Panc1 (cell line): Measurements from ENCODE around the gene WDR27. TPM values are rescaled to one million over a fixed set of nuclear protein-coding genes. Genes with fewer than 3 reads are reported as not detected.
A peak's percentile ranks its signal among the peaks of the same experiment; 100 is the strongest.

ENCODE experiments used
- ATAC-seq: fragments of 200-7000 bp; cut with Tn5 transposase; 2 replicates; pipeline ENCODE4 v1.9.1; 2020; ENCODE audit warnings: mild to moderate bottlenecking, moderate library complexity
- BruUV-seq: library from RNA; stranded (reverse); fragments of 400-500 nt; replicated peaks from 2 replicates; lab custom pipeline; 2021; lab: Mats Ljungman, UMichigan
- CTCF ChIA-PET: fragments of 300-600 bp; sonication (Branson Sonifier 250); formaldehyde crosslinking; loops from one replicate; lab custom pipeline; 2022; ENCODE audit warnings: antibody characterized with exemption; lab: Charles Lee
- POLR2A ChIA-PET: fragments of 300-600 bp; sonication (Branson Sonifier 250); formaldehyde crosslinking; loops from one replicate; lab custom pipeline; 2022; ENCODE audit warnings: antibody characterized with exemption; lab: Charles Lee
- DNase-seq: peaks from one replicate; pipeline ENCODE4 v3.0.0-alpha.2; 2010; ENCODE audit warnings: low read depth, low spot score
- H3K27ac ChIP-seq: 2 replicates; pipeline ENCODE4 v1.5.1; 2011; ENCODE audit warnings: mild to moderate bottlenecking, low read length, inconsistent platforms
- H3K27me3 ChIP-seq: fragments of 200-500 bp; sonication (Bioruptor generic); 2 replicates; pipeline ENCODE4 v1.6.0; 2014; ENCODE audit warnings: low read length, inconsistent platforms; ENCODE audit not compliant: control insufficient read depth, insufficient read depth
- H3K36me3 ChIP-seq: fragments of 200-500 bp; sonication (Bioruptor generic); 2 replicates; pipeline ENCODE4 v1.5.1; 2014; ENCODE audit warnings: inconsistent platforms, mild to moderate bottlenecking, low read length, moderate library complexity; ENCODE audit not compliant: control insufficient read depth, insufficient read depth
- H3K4me1 ChIP-seq: 2 replicates; pipeline ENCODE4 v1.5.1; 2011; ENCODE audit warnings: inconsistent platforms, mild to moderate bottlenecking, low read length, moderate library complexity; ENCODE audit not compliant: control insufficient read depth, insufficient read depth
- H3K4me3 ChIP-seq, 2 experiments: 2 replicates each; pipeline ENCODE4 v1.5.1; 2011 to 2012; ENCODE audit warnings: low read depth in 2 of 2, low read length in 2 of 2, mild to moderate bottlenecking in 2 of 2, inconsistent platforms in 1 of 2, moderate library complexity in 1 of 2
- H3K9me3 ChIP-seq: fragments of 200-500 bp; sonication (Bioruptor generic); 2 replicates; pipeline ENCODE4 v1.5.1; 2014; ENCODE audit warnings: low read depth, mild to moderate bottlenecking, inconsistent platforms, low read length, moderate library complexity; ENCODE audit not compliant: control insufficient read depth, insufficient read depth
- CTCF ChIP-seq: fragments of 450-650 bp; IDR thresholded peaks from 2 replicates; pipeline ENCODE4 v1.5.1; 2017; ENCODE audit warnings: mild to moderate bottlenecking
- POLR2AphosphoS5 ChIP-seq: IDR thresholded peaks from 2 replicates; pipeline ENCODE4 v1.6.1; 2012; ENCODE audit warnings: mild to moderate bottlenecking, low read depth, low read length, moderate library complexity
- REST ChIP-seq, 2 experiments: IDR thresholded peaks; 2 replicates each; pipeline ENCODE4 v1.6.1; 2011 to 2012; ENCODE audit warnings: low read depth in 2 of 2, control low read depth in 1 of 2, low read length in 1 of 2, mild to moderate bottlenecking in 1 of 2, moderate library complexity in 1 of 2; ENCODE audit not compliant: insufficient read depth in 1 of 2
- SIN3A ChIP-seq: IDR thresholded peaks from 2 replicates; pipeline ENCODE4 v1.6.1; 2012; ENCODE audit warnings: low read depth, mild to moderate bottlenecking, low read length, moderate library complexity, borderline replicate concordance; ENCODE audit not compliant: insufficient read depth
- TCF7L2 ChIP-seq: IDR thresholded peaks from 2 replicates; pipeline ENCODE4 v1.6.1; 2011; ENCODE audit warnings: mild to moderate bottlenecking, low read depth, low read length, inconsistent platforms
- in situ Hi-C: cut with HindIII; loops from 2 replicates; pipeline ENCODE4 v1.10.0; 2016; ENCODE audit warnings: low sequenced_read_pairs, low pct_unique_long_range_greater_than_20kb
- intact Hi-C: fragments of 100-400 bp; cut with micrococcal nuclease; formaldehyde crosslinking; loops from one replicate; pipeline ENCODE4 v1.10.0; 2022; ENCODE audit not compliant: unreplicated experiment
- total RNA-seq: library from RNA; stranded (reverse); gene quantifications from one replicate; pipeline ENCODE4 v1.2.1, GENCODE V29; 2021; ENCODE audit not compliant: unreplicated experiment

Gene WDR27
- total RNA-seq, 1 experiment from 2014 or later, result 56.3 TPM

- Histone ChIP-seq H3K4me3 (no peak overlapping the region), H3K27me3 (no peaks in the 10 kb centered on the region), H3K27ac (no peak overlapping the region), H3K4me1 (no peaks in the 10 kb centered on the region), H3K36me3 (no peaks in the 10 kb centered on the region), H3K9me3 (no peaks in the 10 kb centered on the region)
- in situ Hi-C loops, result no loop called here
- no peak for DNase-seq
- no peak for ATAC-seq
- intact Hi-C loops, result no loop called here
- no peak for TF ChIP-seq REST (IDR thresholded peaks at IDR 0.05; ENCODE audit: insufficient read depth in 1 of 2, low read depth in 2 of 2, low read length in 1 of 2)
- no peak for TF ChIP-seq POLR2AphosphoS5
- TF ChIP-seq CTCF, result no peak
- TF ChIP-seq TCF7L2, result no peak
- TF ChIP-seq SIN3A, result no peak
- no TSS peak for BruUV-seq
- ChIA-PET CTCF (no interaction called here), POLR2A (no interaction called here)
Measured at GRCh38 chr6:169490246-169490641, 211.6 kb downstream of the WDR27 start.

- no peaks in the 10 kb centered on the region for H3K4me1 ChIP-seq
- no peaks in the 10 kb centered on the region for H3K27me3 ChIP-seq
- POLR2A ChIA-PET, result no interaction called here
- no peak overlapping the region for H3K27ac ChIP-seq
- BruUV-seq, result no TSS peak
- in situ Hi-C loops (no loop called here), intact Hi-C loops (no loop called here)
- no peak overlapping the region for H3K4me3 ChIP-seq
- TF ChIP-seq CTCF, result peak; percentile 8; the same call in 1 of the 2 replicates
- TF ChIP-seq REST (IDR thresholded peaks at IDR 0.05; ENCODE audit: insufficient read depth in 1 of 2, low read depth in 2 of 2, low read length in 1 of 2), result no peak
- TF ChIP-seq SIN3A, result no peak
- no peak for TF ChIP-seq POLR2AphosphoS5
- no peak for TF ChIP-seq TCF7L2
- CTCF ChIA-PET, result no interaction called here
- no peaks in the 10 kb centered on the region for H3K36me3 ChIP-seq
- H3K9me3 ChIP-seq, result no peaks in the 10 kb centered on the region
- DNase-seq, result no peak
- ATAC-seq, result 0 out of 2 replicates have a peak, but pooled peaks have one; percentile 53
Measured at GRCh38 chr6:169489563-169490245, 212.1 kb downstream of the WDR27 start.
